ENCODE results near the gene DAB1. TPM values are rescaled to one million over a fixed set of nuclear protein-coding genes. Genes with fewer than 3 reads are reported as not detected.
A peak's percentile ranks its signal among the peaks of the same experiment; 100 is the strongest.

Gene DAB1
- polyA plus RNA-seq, 3 donors: not detected

- no peak overlapping the region for H3K4me3 ChIP-seq (replicated peaks in 1 of 3; ENCODE audit: low read depth in 2 of 3, low read length in 3 of 3)
- H3K9me3 ChIP-seq (replicated peaks in 1 of 2; ENCODE audit: control insufficient read depth in 1 of 2, insufficient read depth in 1 of 2, low read length in 2 of 2): no peaks in the 10 kb centered on the region
- H3K27ac ChIP-seq (ENCODE audit: low read depth in 1 of 2, low read length in 2 of 2): no peak overlapping the region
- H3K4me3 Mint-ChIP-seq: peak overlapping the region in 1 of 2 donors; percentile 83
- H3K27me3 Mint-ChIP-seq (ENCODE audit: low read depth in 3 of 3): peaks cover 52 to 56% (median 55%) of the 10 kb centered on the region in 3 donors
- H3K9me3 Mint-ChIP-seq: peaks cover 0 to 9% (median 2%) of the 10 kb centered on the region in 7 donors
- intact Hi-C loops (cut with micrococcal nuclease): no loop called here
- no peaks in the 10 kb centered on the region for H3K36me3 Mint-ChIP-seq
- H3K4me1 ChIP-seq (ENCODE audit: control insufficient read depth in 1 of 2, insufficient read depth in 2 of 2, low read length in 2 of 2): no peaks in the 10 kb centered on the region
- no peak for TF ChIP-seq CTCF (IDR thresholded peaks at IDR 0.05)
- H3K9ac ChIP-seq (ENCODE audit: insufficient read depth, low read length, poor library complexity, severe bottlenecking): no peak overlapping the region
- no peak overlapping the region for H3K4me2 ChIP-seq (replicated peaks; ENCODE audit: extremely low read depth, low read length, poor library complexity, severe bottlenecking)
- H3K4me1 Mint-ChIP-seq: peaks cover 2% of the 10 kb centered on the region
- H3K27ac Mint-ChIP-seq: no peak overlapping the region
- 3% methylated on average over 36 of the region's 36 CpGs for WGBS (ENCODE audit: insufficient coverage)
- no peaks in the 10 kb centered on the region for H3K79me2 ChIP-seq (ENCODE audit: insufficient read depth, low read length)
- no peak for DNase-seq
- H4K20me1 ChIP-seq (ENCODE audit: insufficient read depth, low read length): no peaks in the 10 kb centered on the region
- H3K27me3 ChIP-seq (ENCODE audit: control insufficient read depth in 2 of 2, insufficient read depth in 2 of 2, low read length in 2 of 2): peaks cover 43 to 59% of the 10 kb centered on the region in 2 donors
- H2AFZ ChIP-seq (ENCODE audit: insufficient read depth, low read depth, low read length, poor library complexity, severe bottlenecking): no peak overlapping the region
- no peaks in the 10 kb centered on the region for H3K36me3 ChIP-seq (replicated peaks in 1 of 2; ENCODE audit: control insufficient read depth in 1 of 2, insufficient read depth in 2 of 2, low read length in 2 of 2)
Measured at GRCh38 chr1:57423135-57423655, 665 bp downstream of the DAB1 start.

- Mint-ChIP-seq H3K27me3 (ENCODE audit: low read depth in 3 of 3) (peaks cover 54 to 58% (median 56%) of the 10 kb centered on the region in 3 donors), H3K9me3 (peaks cover 0 to 9% (median 2%) of the 10 kb centered on the region in 7 donors), H3K4me1 (peaks cover 2% of the 10 kb centered on the region), H3K36me3 (no peaks in the 10 kb centered on the region), H3K4me3 (peak overlapping the region in 1 of 2 donors; percentile 83), H3K27ac (peak overlapping the region in 1 of 7 donors; percentile 64)
- DNase-seq: no peak
- H3K79me2 ChIP-seq (ENCODE audit: insufficient read depth, low read length): no peaks in the 10 kb centered on the region
- no peak overlapping the region for H3K4me3 ChIP-seq (replicated peaks in 1 of 3; ENCODE audit: low read depth in 2 of 3, low read length in 3 of 3)
- peaks cover 43 to 59% of the 10 kb centered on the region in 2 donors for H3K27me3 ChIP-seq (ENCODE audit: control insufficient read depth in 2 of 2, insufficient read depth in 2 of 2, low read length in 2 of 2)
- intact Hi-C loops (cut with micrococcal nuclease): no loop called here
- H3K4me1 ChIP-seq (ENCODE audit: control insufficient read depth in 1 of 2, insufficient read depth in 2 of 2, low read length in 2 of 2): no peaks in the 10 kb centered on the region
- H4K20me1 ChIP-seq (ENCODE audit: insufficient read depth, low read length): no peaks in the 10 kb centered on the region
- H2AFZ ChIP-seq (ENCODE audit: insufficient read depth, low read depth, low read length, poor library complexity, severe bottlenecking): no peak overlapping the region
- no peak for TF ChIP-seq CTCF (IDR thresholded peaks at IDR 0.05)
- no peak overlapping the region for H3K27ac ChIP-seq (ENCODE audit: low read depth in 1 of 2, low read length in 2 of 2)
- WGBS (ENCODE audit: insufficient coverage): 1% methylated on average over 46 of the region's 66 CpGs
- H3K36me3 ChIP-seq (replicated peaks in 1 of 2; ENCODE audit: control insufficient read depth in 1 of 2, insufficient read depth in 2 of 2, low read length in 2 of 2): no peaks in the 10 kb centered on the region
- H3K9me3 ChIP-seq (replicated peaks in 1 of 2; ENCODE audit: control insufficient read depth in 1 of 2, insufficient read depth in 1 of 2, low read length in 2 of 2): no peaks in the 10 kb centered on the region
- H3K4me2 ChIP-seq (replicated peaks; ENCODE audit: extremely low read depth, low read length, poor library complexity, severe bottlenecking): no peak overlapping the region
- H3K9ac ChIP-seq (ENCODE audit: insufficient read depth, low read length, poor library complexity, severe bottlenecking): no peak overlapping the region
Measured at GRCh38 chr1:57422271-57423134, 1.4 kb downstream of the DAB1 start.

Data from CD14-positive monocyte (primary cell).